GM12878 (cell line): ENCODE measurements around the gene STXBP5. TPM values are rescaled to one million over a fixed set of nuclear protein-coding genes. Genes with fewer than 3 reads are reported as not detected.
A peak's percentile ranks its signal among the peaks of the same experiment; 100 is the strongest.

ENCODE experiments used
- ATAC-seq: fragments of 200-7000 bp; cut with Tn5 transposase; 3 replicates; pipeline ENCODE4 v1.9.1; 2020; ENCODE audit warnings: mild to moderate bottlenecking, moderate library complexity
- BruUV-seq: library from RNA; stranded (reverse); fragments of 400-500 nt; replicated peaks from 2 replicates; lab custom pipeline; 2021; lab: Mats Ljungman, UMichigan
- CTCF ChIA-PET: fragments of 300-600 bp; sonication (Branson Sonifier 250); formaldehyde crosslinking; extraction: SDS; loops from one replicate; lab custom pipeline; 2021; ENCODE audit warnings: inconsistent platforms; lab: Yijun Ruan, JAX
- POLR2A ChIA-PET: fragments of 350-600 bp; formaldehyde crosslinking; extraction: SDS; loops from one replicate; lab custom pipeline; 2021; ENCODE audit warnings: inconsistent platforms; lab: Charles Lee
- RAD21 ChIA-PET: fragments of 300-600 bp; sonication (Branson Sonifier 250); formaldehyde crosslinking; loops from one replicate; lab custom pipeline; 2023; ENCODE audit warnings: antibody characterized with exemption; ENCODE audit not compliant: unreplicated experiment; lab: Charles Lee
- SMC1A ChIA-PET: fragments of 300-600 bp; sonication (Branson Sonifier 250); formaldehyde crosslinking; loops from one replicate; lab custom pipeline; 2023; ENCODE audit not compliant: unreplicated experiment, uncharacterized antibody; lab: Charles Lee
- DNase-seq: peaks from one replicate; pipeline ENCODE4 v3.0.0-alpha.2; 2011; ENCODE audit warnings: low read depth, low spot score
- FAIRE-seq: peaks from 3 replicates; lab custom pipeline; 2011; peaks lifted over from hg19 to GRCh38; lab: Jason Lieb, UNC
- H2AFZ ChIP-seq: 2 replicates; pipeline ENCODE4 v1.6.0; 2011; ENCODE audit warnings: low read depth, low read length, control low read depth; ENCODE audit not compliant: control insufficient read depth
- H3K27ac ChIP-seq: 2 replicates; pipeline ENCODE4 v1.5.1; 2011; ENCODE audit warnings: control low read depth; ENCODE audit not compliant: control insufficient read depth, insufficient read depth
- H3K27me3 ChIP-seq, 2 experiments: replicated peaks in 1 of 2; 2 replicates each; pipeline versions ENCODE4 v1.6.0 to v1.6.1; 2011; ENCODE audit warnings: low read length in 1 of 2; ENCODE audit not compliant: control insufficient read depth in 2 of 2, insufficient read depth in 2 of 2
- H3K36me3 ChIP-seq, 2 experiments: 2 replicates each; pipeline ENCODE4 v1.5.1; 2011; ENCODE audit warnings: low read length in 1 of 2; ENCODE audit not compliant: control insufficient read depth in 2 of 2, insufficient read depth in 2 of 2
- H3K4me1 ChIP-seq: 2 replicates; pipeline ENCODE4 v1.6.1; 2011; ENCODE audit warnings: mild to moderate bottlenecking, low read length, moderate library complexity, mixed read lengths; ENCODE audit not compliant: control insufficient read depth, insufficient read depth
- H3K4me2 ChIP-seq: 2 replicates; pipeline ENCODE4 v1.6.0; 2011; ENCODE audit warnings: control low read depth; ENCODE audit not compliant: control insufficient read depth, insufficient read depth
- H3K4me3 ChIP-seq: fragments of 200-600 bp; sonication (generic); 2 replicates; pipeline ENCODE4 v1.5.1; 2016
- H3K79me2 ChIP-seq: 2 replicates; pipeline ENCODE4 v1.6.0; 2011; ENCODE audit warnings: low read length; ENCODE audit not compliant: control insufficient read depth, insufficient read depth
- H3K9ac ChIP-seq: 2 replicates; pipeline ENCODE4 v1.8.0; 2011; ENCODE audit warnings: low read length, control low read depth, mixed read lengths; ENCODE audit not compliant: control insufficient read depth, insufficient read depth
- H3K9me3 ChIP-seq: replicated peaks from 3 replicates; pipeline ENCODE4 v1.5.1; 2011; ENCODE audit warnings: mild to moderate bottlenecking, low read length; ENCODE audit not compliant: control insufficient read depth, insufficient read depth
- H4K20me1 ChIP-seq: 2 replicates; pipeline ENCODE4 v1.6.0; 2011; ENCODE audit not compliant: control insufficient read depth, insufficient read depth
- BHLHE40 ChIP-seq, 2 experiments: fragments of 450-650 bp in 1 of 2; IDR thresholded peaks; 2 replicates each; pipeline ENCODE4 v1.6.1; 2011 to 2017; ENCODE audit warnings: low read depth in 2 of 2, borderline replicate concordance in 1 of 2, improper control_type of control experiment in 1 of 2, low read length in 1 of 2, mild to moderate bottlenecking in 1 of 2
- FOS ChIP-seq: IDR thresholded peaks from 3 replicates; pipeline ENCODE4 v1.6.1; 2011; ENCODE audit warnings: borderline replicate concordance; ENCODE audit not compliant: insufficient read length; ENCODE audit errors: extremely low read depth
- FOXM1 ChIP-seq: IDR thresholded peaks from 2 replicates; pipeline ENCODE4 v1.6.1; 2012; ENCODE audit warnings: low read depth, mild to moderate bottlenecking, inconsistent platforms, low read length, moderate library complexity
- HDAC6 ChIP-seq: fragments of 200-600 bp; sonication (generic); IDR thresholded peaks from one replicate; pipeline ENCODE4 v1.8.0; 2017; ENCODE audit warnings: antibody characterized with exemption; ENCODE audit not compliant: unreplicated experiment
- MEF2A ChIP-seq: IDR thresholded peaks from 2 replicates; pipeline ENCODE4 v1.6.1; 2011; ENCODE audit warnings: low read depth, mild to moderate bottlenecking, low read length, moderate library complexity; ENCODE audit not compliant: insufficient read depth
- NR2F1 ChIP-seq: fragments of 450-650 bp; conservative IDR thresholded peaks from 2 replicates; pipeline ENCODE4 v1.6.1; 2017; ENCODE audit warnings: mild to moderate bottlenecking
- PAX5 ChIP-seq: IDR thresholded peaks from 2 replicates; pipeline ENCODE4 v1.6.1; 2011; ENCODE audit warnings: low read depth, low read length, borderline replicate concordance
- RAD51 ChIP-seq: fragments of 450-650 bp; IDR thresholded peaks from 2 replicates; pipeline ENCODE4 v1.6.1; 2016; ENCODE audit warnings: moderate library complexity, mild to moderate bottlenecking, inconsistent platforms
- REST ChIP-seq: IDR thresholded peaks from 2 replicates; pipeline ENCODE4 v1.6.1; 2012; ENCODE audit warnings: mild to moderate bottlenecking, low read depth, low read length
- RUNX3 ChIP-seq: IDR thresholded peaks from 2 replicates; pipeline ENCODE4 v1.6.1; 2012; ENCODE audit warnings: low read length, inconsistent platforms
- SREBF1 ChIP-seq: IDR thresholded peaks from 2 replicates; pipeline ENCODE4 v1.6.1; 2012; ENCODE audit warnings: mild to moderate bottlenecking, low read length
- WGBS: methylation state at CpG from one replicate; pipeline ENCODE4 v1.1.6; 2016; ENCODE audit warnings: low lambda C conversion rate; ENCODE audit not compliant: insufficient replicate concordance, insufficient coverage; ENCODE audit errors: missing lambda C conversion rate; 5-methylcytosine and 5-hydroxymethylcytosine counted together
- in situ Hi-C: fragments of 300-500 bp; cut with MboI; formaldehyde crosslinking; loops from 9 replicates; pipeline ENCODE4 v1.14.3; 2018; ENCODE audit warnings: mixed read lengths
- intact Hi-C: fragments of 100-400 bp; cut with micrococcal nuclease; formaldehyde crosslinking; loops from one replicate; pipeline ENCODE4 v1.14.2; 2022; ENCODE audit not compliant: unreplicated experiment
- polyA plus RNA-seq, 11 experiments: library from polyadenylated mRNA; depleted of rRNA in 4 of 11; unstranded in 6 of 11; stranded (reverse) in 5 of 11; fragments of >200 nt; fragmentation: Nextera tagmentation in 4 of 11; fragmentation: Illumina TruSeq in 1 of 11; extraction: Ambion mirVana in 4 of 11; extraction: Trizol in 1 of 11; gene quantifications; 1 replicate in 1 of 11; 2 replicates in 10 of 11; pipeline versions ENCODE4 v1.2.1 to v1.2.3, GENCODE V29; 2011 to 2016; ENCODE audit warnings: inconsistent platforms in 2 of 11, missing spikeins in 2 of 11, low read depth in 1 of 11
- total RNA-seq, 4 experiments: library from RNA; depleted of rRNA in 3 of 4; stranded (reverse); fragments of >200 nt in 3 of 4; fragmentation: Illumina TruSeq in 1 of 4; extraction: Trizol in 1 of 4; gene quantifications; 2 replicates each; pipeline versions ENCODE4 v1.2.1 to v1.2.3, GENCODE V29; 2013 to 2021

STXBP5 gene
- total and polyA plus RNA-seq, 10 of the 15 experiments (the other 5 are each of a cell fraction or from before 2014, with no cell fraction given), result 1.4 to 13.2 (median 8.4) TPM

- Histone ChIP-seq H3K27ac (no peak overlapping the region), H3K36me3 (no peaks in the 10 kb centered on the region), H3K4me3 (no peak overlapping the region), H2AFZ (no peak overlapping the region), H3K4me2 (no peak overlapping the region), H3K79me2 (peaks cover 11% of the 10 kb centered on the region), H3K9ac (no peak overlapping the region), H3K27me3 (no peaks in the 10 kb centered on the region), H3K4me1 (no peaks in the 10 kb centered on the region), H4K20me1 (no peaks in the 10 kb centered on the region), H3K9me3 (no peaks in the 10 kb centered on the region)
- DNase-seq, result no peak
- BruUV-seq, result TSS peak; percentile 6
- ChIA-PET SMC1A (no interaction called here), CTCF (no interaction called here), POLR2A (no interaction called here), RAD21 (no interaction called here)
- in situ Hi-C loops (no loop called here), intact Hi-C loops (loop anchor here (10.0 kb wide), 1 partner anchor 175 kb away; no protein-coding TSS in a partner anchor)
- no peak for TF ChIP-seq SREBF1
- TF ChIP-seq FOS, result no peak
- no peak for TF ChIP-seq BHLHE40 (IDR thresholded peaks at IDR 0.05; ENCODE audit: borderline replicate concordance in 1 of 2, low read depth in 2 of 2, low read length in 1 of 2)
- no peak for TF ChIP-seq RAD51
- TF ChIP-seq NR2F1, result no peak
- no peak for TF ChIP-seq MEF2A
- TF ChIP-seq HDAC6, result no peak
- TF ChIP-seq FOXM1, result no peak
- no peak for TF ChIP-seq RUNX3
- no peak for TF ChIP-seq PAX5
- no peak for TF ChIP-seq REST
- no peak for FAIRE-seq
- WGBS, result 97% methylated on average over 2 of the region's 2 CpGs
- no peak for ATAC-seq
These were observed 5.7 kb downstream of the STXBP5 start for GRCh38 chr6:147209762-147210449.
